Measurements from ENCODE around the gene NUFIP2.
"Not testable (repeated sequence)": the region's sequence is repeated elsewhere in the genome, so short reads cannot be mapped to it uniquely, and the experiment has no call there.

The NUFIP2 gene, protein sequence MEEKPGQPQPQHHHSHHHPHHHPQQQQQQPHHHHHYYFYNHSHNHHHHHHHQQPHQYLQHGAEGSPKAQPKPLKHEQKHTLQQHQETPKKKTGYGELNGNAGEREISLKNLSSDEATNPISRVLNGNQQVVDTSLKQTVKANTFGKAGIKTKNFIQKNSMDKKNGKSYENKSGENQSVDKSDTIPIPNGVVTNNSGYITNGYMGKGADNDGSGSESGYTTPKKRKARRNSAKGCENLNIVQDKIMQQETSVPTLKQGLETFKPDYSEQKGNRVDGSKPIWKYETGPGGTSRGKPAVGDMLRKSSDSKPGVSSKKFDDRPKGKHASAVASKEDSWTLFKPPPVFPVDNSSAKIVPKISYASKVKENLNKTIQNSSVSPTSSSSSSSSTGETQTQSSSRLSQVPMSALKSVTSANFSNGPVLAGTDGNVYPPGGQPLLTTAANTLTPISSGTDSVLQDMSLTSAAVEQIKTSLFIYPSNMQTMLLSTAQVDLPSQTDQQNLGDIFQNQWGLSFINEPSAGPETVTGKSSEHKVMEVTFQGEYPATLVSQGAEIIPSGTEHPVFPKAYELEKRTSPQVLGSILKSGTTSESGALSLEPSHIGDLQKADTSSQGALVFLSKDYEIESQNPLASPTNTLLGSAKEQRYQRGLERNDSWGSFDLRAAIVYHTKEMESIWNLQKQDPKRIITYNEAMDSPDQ

GRCh38 chr17:29293890-29294579 is at the start of gene NUFIP2:
Gene NUFIP2, minus strand, starts transcription at chr17:29294148. Its CDS starts 89 bp downstream, at chr17:29294059.
- Histone ChIP-seq H3K27me3 (ENCODE audit: control insufficient read depth, low read length) (no peaks in the 10 kb centered on the region), H3F3A (ENCODE audit: control insufficient read depth, insufficient read depth) (peaks cover 19% of the 10 kb centered on the region), H3K79me2 (ENCODE audit: control insufficient read depth, low read length) (peaks cover 56% of the 10 kb centered on the region), H3K36me3 (ENCODE audit: control insufficient read depth, low read length) (peaks cover 40% of the 10 kb centered on the region), H4K20me1 (ENCODE audit: control insufficient read depth, insufficient read depth, low read depth, low read length) (peaks cover 27% of the 10 kb centered on the region), H3K27ac (ENCODE audit: low read depth, low read length) (peak within 1 kb of the TSS; percentile 96), H3K4me2 (ENCODE audit: low read length) (peak within 1 kb of the TSS; percentile 94), H3K9me2 (replicated peaks; ENCODE audit: control insufficient read depth, low read length) (no peaks in the 10 kb centered on the region), H3K9me3 (ENCODE audit: control insufficient read depth, insufficient read depth, low read length) (no peaks in the 10 kb centered on the region), H3K4me3 (ENCODE audit: low read length) (peak within 1 kb of the TSS; percentile 98), H3K4me1 (ENCODE audit: control insufficient read depth, low read length) (peaks cover 33% of the 10 kb centered on the region)
- TF ChIP-seq, protein P1, sequence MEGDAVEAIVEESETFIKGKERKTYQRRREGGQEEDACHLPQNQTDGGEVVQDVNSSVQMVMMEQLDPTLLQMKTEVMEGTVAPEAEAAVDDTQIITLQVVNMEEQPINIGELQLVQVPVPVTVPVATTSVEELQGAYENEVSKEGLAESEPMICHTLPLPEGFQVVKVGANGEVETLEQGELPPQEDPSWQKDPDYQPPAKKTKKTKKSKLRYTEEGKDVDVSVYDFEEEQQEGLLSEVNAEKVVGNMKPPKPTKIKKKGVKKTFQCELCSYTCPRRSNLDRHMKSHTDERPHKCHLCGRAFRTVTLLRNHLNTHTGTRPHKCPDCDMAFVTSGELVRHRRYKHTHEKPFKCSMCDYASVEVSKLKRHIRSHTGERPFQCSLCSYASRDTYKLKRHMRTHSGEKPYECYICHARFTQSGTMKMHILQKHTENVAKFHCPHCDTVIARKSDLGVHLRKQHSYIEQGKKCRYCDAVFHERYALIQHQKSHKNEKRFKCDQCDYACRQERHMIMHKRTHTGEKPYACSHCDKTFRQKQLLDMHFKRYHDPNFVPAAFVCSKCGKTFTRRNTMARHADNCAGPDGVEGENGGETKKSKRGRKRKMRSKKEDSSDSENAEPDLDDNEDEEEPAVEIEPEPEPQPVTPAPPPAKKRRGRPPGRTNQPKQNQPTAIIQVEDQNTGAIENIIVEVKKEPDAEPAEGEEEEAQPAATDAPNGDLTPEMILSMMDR (IDR thresholded peaks at IDR 0.05; ENCODE audit: low read depth, low read length, poor library complexity, severe bottlenecking) = no peak
- no peak for TF ChIP-seq EZH2phosphoT487 (IDR thresholded peaks at IDR 0.05; ENCODE audit: borderline replicate concordance, low read length)

- peaks cover 16% of the 10 kb centered on the region for H3K27me3 ChIP-seq (ENCODE audit: control insufficient read depth, low read length)
- H4K20me1 ChIP-seq (ENCODE audit: control insufficient read depth, insufficient read depth, low read depth, low read length) = no peaks in the 10 kb centered on the region
- H3F3A ChIP-seq (ENCODE audit: control insufficient read depth, insufficient read depth) = no peaks in the 10 kb centered on the region
- H3K79me2 ChIP-seq (ENCODE audit: control insufficient read depth, low read length) = no peaks in the 10 kb centered on the region
- no peaks in the 10 kb centered on the region for H3K36me3 ChIP-seq (ENCODE audit: control insufficient read depth, low read length)
- no peak overlapping the region for H3K4me3 ChIP-seq (ENCODE audit: low read length)
- no peak overlapping the region for H3K27ac ChIP-seq (ENCODE audit: low read depth, low read length)
- H3K4me2 ChIP-seq (ENCODE audit: low read length) = no peak overlapping the region
- no peak for TF ChIP-seq EZH2phosphoT487 (IDR thresholded peaks at IDR 0.05; ENCODE audit: borderline replicate concordance, low read length)
- TF ChIP-seq, protein P1 (IDR thresholded peaks at IDR 0.05; ENCODE audit: low read depth, low read length, poor library complexity, severe bottlenecking) = no peak
- no peaks in the 10 kb centered on the region for H3K9me3 ChIP-seq (ENCODE audit: control insufficient read depth, insufficient read depth, low read length)
- H3K4me1 ChIP-seq (ENCODE audit: control insufficient read depth, low read length) = peaks cover 8% of the 10 kb centered on the region
- H3K9me2 ChIP-seq (replicated peaks; ENCODE audit: control insufficient read depth, low read length) = no peaks in the 10 kb centered on the region
These were observed 48.3 kb upstream of the NUFIP2 start for GRCh38 chr17:29342158-29342765.

GRCh38 chr17:29341726-29342125 is 47.8 kb upstream of the NUFIP2 start:
- peaks cover 8% of the 10 kb centered on the region for H3K4me1 ChIP-seq (ENCODE audit: control insufficient read depth, low read length)
- H3K27me3 ChIP-seq (ENCODE audit: control insufficient read depth, low read length) = peaks cover 16% of the 10 kb centered on the region
- no peaks in the 10 kb centered on the region for H3F3A ChIP-seq (ENCODE audit: control insufficient read depth, insufficient read depth)
- H3K9me2 ChIP-seq (replicated peaks; ENCODE audit: control insufficient read depth, low read length) = no peaks in the 10 kb centered on the region
- no peak for TF ChIP-seq EZH2phosphoT487 (IDR thresholded peaks at IDR 0.05; ENCODE audit: borderline replicate concordance, low read length)
- TF ChIP-seq, protein P1 (IDR thresholded peaks at IDR 0.05; ENCODE audit: low read depth, low read length, poor library complexity, severe bottlenecking) = no peak
- no peaks in the 10 kb centered on the region for H3K9me3 ChIP-seq (ENCODE audit: control insufficient read depth, insufficient read depth, low read length)
- no peaks in the 10 kb centered on the region for H3K36me3 ChIP-seq (ENCODE audit: control insufficient read depth, low read length)
- H3K27ac ChIP-seq (ENCODE audit: low read depth, low read length) = no peak overlapping the region
- no peaks in the 10 kb centered on the region for H4K20me1 ChIP-seq (ENCODE audit: control insufficient read depth, insufficient read depth, low read depth, low read length)
- no peak overlapping the region for H3K4me2 ChIP-seq (ENCODE audit: low read length)
- H3K4me3 ChIP-seq (ENCODE audit: low read length) = no peak overlapping the region
- no peaks in the 10 kb centered on the region for H3K79me2 ChIP-seq (ENCODE audit: control insufficient read depth, low read length)

GRCh38 chr17:29339016-29339415 is 45.1 kb upstream of the NUFIP2 start:
- H3K79me2 ChIP-seq (ENCODE audit: control insufficient read depth, low read length); H3F3A ChIP-seq (ENCODE audit: control insufficient read depth, insufficient read depth); H3K4me3 ChIP-seq (ENCODE audit: low read length); H3K27ac ChIP-seq (ENCODE audit: low read depth, low read length); H3K9me2 ChIP-seq (replicated peaks; ENCODE audit: control insufficient read depth, low read length); H3K4me2 ChIP-seq (ENCODE audit: low read length); H3K36me3 ChIP-seq (ENCODE audit: control insufficient read depth, low read length); H3K9me3 ChIP-seq (ENCODE audit: control insufficient read depth, insufficient read depth, low read length); H4K20me1 ChIP-seq (ENCODE audit: control insufficient read depth, insufficient read depth, low read depth, low read length); H3K4me1 ChIP-seq (ENCODE audit: control insufficient read depth, low read length): not testable (repeated sequence)
- peaks cover 16% of the 10 kb centered on the region for H3K27me3 ChIP-seq (ENCODE audit: control insufficient read depth, low read length)
